ENCODE results near the gene LIMS2.
A peak's percentile ranks its signal among the peaks of the same experiment; 100 is the strongest.

Gene LIMS2

GRCh38 chr2:127632592-127633489 lies 42.5 kb downstream of the LIMS2 start:
- DNase-seq = peak; percentile 33

- DNase-seq = no peak
These were observed 43.2 kb downstream of the LIMS2 start for GRCh38 chr2:127631997-127632581.

GRCh38 chr2:127631541-127631996 lies 43.8 kb downstream of the LIMS2 start:
- DNase-seq = no peak

- DNase-seq = no peak
These were observed 44.3 kb downstream of the LIMS2 start for GRCh38 chr2:127630864-127631540.

GRCh38 chr2:127630096-127630863 lies 45.0 kb downstream of the LIMS2 start:
- no peak for DNase-seq

GRCh38 chr2:127629637-127630036 lies 45.7 kb downstream of the LIMS2 start:
- no peak for DNase-seq

- no peak for DNase-seq
These were observed 46.3 kb downstream of the LIMS2 start for GRCh38 chr2:127628767-127629614.

GRCh38 chr2:127627740-127628571 lies 47.4 kb downstream of the LIMS2 start:
- no peak for DNase-seq

- no peak for DNase-seq
These were observed 48.2 kb downstream of the LIMS2 start for GRCh38 chr2:127626917-127627739.

- DNase-seq = no peak
These were observed 49.2 kb downstream of the LIMS2 start for GRCh38 chr2:127626175-127626574.

- no peak for DNase-seq
These were observed 49.8 kb downstream of the LIMS2 start for GRCh38 chr2:127625572-127625951.

- DNase-seq = no peak
These were observed 50.4 kb downstream of the LIMS2 start for GRCh38 chr2:127624756-127625571.

- no peak for DNase-seq
These were observed 51.0 kb downstream of the LIMS2 start for GRCh38 chr2:127624320-127624755.

GRCh38 chr2:127623388-127624319 lies 51.7 kb downstream of the LIMS2 start:
- DNase-seq = no peak

- no peak for DNase-seq
These were observed 52.6 kb downstream of the LIMS2 start for GRCh38 chr2:127622561-127623387.

GRCh38 chr2:127621981-127622431 lies 53.3 kb downstream of the LIMS2 start:
- no peak for DNase-seq

GRCh38 chr2:127620866-127621265 lies 54.5 kb downstream of the LIMS2 start:
- no peak for DNase-seq
